ENCODE results near the gene IL18BP. TPM values are rescaled to one million over a fixed set of nuclear protein-coding genes. Genes with fewer than 3 reads are reported as not detected.

Gene IL18BP
- total RNA-seq, 2 experiments from 2014 or later: 12.4 to 14.0 TPM

DNA sequence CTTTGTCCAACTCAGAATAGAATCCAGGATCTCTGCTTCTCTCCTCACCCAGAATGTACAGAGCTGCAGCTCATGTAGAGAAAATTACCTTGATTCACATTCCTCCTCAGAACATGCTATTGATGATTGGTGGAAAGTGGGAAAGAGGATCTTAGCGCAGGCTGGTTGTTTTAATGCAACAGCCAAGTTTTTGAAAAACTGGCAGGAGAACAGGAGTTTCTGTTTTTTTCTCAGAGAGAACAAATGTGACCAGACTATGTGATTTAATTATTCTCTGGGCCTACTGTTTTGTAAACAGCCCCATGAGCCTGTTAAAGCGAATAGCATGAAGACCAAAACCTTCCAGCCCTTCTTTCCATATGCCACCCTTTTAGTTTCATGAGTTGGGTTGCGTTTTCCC is 19.1 kb upstream of the IL18BP start:
- DNase-seq: no peak
- Mint-ChIP-seq H3K4me3 (no peak overlapping the region), H3K36me3 (ENCODE audit: low read depth) (peaks cover 7% of the 10 kb centered on the region), H3K4me1 (no peaks in the 10 kb centered on the region), H3K27me3 (no peaks in the 10 kb centered on the region), H3K27ac (no peak overlapping the region), H3K9me3 (no peaks in the 10 kb centered on the region)
- ChIA-PET POLR2A (no interaction called here), CTCF (interaction anchor here (1.0 to 3.6 kb wide), 8 partner anchors 10 to 51 kb away, joined by 3 to 27 read pairs (median 6); partner anchors contain the start of genes IL18BP, RNF121 and XNDC1N)

DNA sequence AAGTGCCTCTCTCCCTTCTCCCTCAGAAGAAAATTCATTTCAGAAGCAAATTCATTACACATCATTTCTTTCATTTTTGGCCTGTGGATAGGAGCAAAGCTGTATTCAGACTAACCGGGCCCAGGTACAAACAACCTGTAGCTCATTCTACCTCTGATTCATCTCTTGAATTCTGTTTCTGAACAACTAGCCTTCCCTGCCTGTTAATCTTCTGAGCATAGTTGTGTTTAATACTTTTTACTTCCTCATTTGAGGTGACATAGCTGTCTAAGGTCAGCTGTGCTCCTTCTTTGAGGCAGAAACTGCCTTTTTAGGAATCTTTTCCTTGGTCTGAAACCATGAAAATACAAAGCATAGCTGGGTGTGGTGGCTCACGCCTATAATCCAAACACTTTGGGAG is 12.6 kb upstream of the IL18BP start:
- Mint-ChIP-seq H3K36me3 (ENCODE audit: low read depth) (peaks cover 16% of the 10 kb centered on the region), H3K27ac (no peak overlapping the region), H3K27me3 (no peaks in the 10 kb centered on the region), H3K4me3 (no peak overlapping the region), H3K9me3 (no peaks in the 10 kb centered on the region), H3K4me1 (peaks cover 9% of the 10 kb centered on the region)
- no peak for DNase-seq
- POLR2A ChIA-PET: interaction anchor here (0.9 kb wide), 1 partner anchor 11 kb away, joined by 4 read pairs; no protein-coding TSS in a partner anchor
- CTCF ChIA-PET: interaction anchor here (1.0 kb wide), 1 partner anchor 197 kb away, joined by 5 read pairs; no protein-coding TSS in a partner anchor

DNA sequence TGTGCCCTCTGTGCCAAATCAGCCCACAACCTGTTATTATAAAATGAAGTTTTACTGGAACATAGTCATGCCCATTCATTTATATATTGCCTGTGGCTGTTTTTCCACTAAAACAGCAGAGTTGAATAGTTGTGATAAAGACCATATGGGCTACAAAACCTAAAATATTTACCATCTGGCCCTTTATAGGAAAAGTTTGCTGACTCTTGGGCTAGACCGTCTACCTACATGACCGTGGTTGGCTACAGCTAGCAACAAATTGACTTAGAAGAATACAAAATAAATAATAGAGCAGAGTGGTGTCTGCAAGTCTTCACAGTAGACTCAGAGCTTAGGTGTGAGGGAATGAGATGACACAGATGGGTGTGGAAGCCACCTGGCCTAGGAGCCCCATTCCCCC is 11.2 kb upstream of the IL18BP start:
- no peak overlapping the region for H3K27ac Mint-ChIP-seq
- peaks cover 16% of the 10 kb centered on the region for H3K4me1 Mint-ChIP-seq
- H3K9me3 Mint-ChIP-seq: no peaks in the 10 kb centered on the region
- no peaks in the 10 kb centered on the region for H3K27me3 Mint-ChIP-seq
- H3K4me3 Mint-ChIP-seq: no peak overlapping the region
- peaks cover 12% of the 10 kb centered on the region for H3K36me3 Mint-ChIP-seq (ENCODE audit: low read depth)
- CTCF ChIA-PET: interaction anchor here (2.4 kb wide), 1 partner anchor 10 kb away, joined by 13 read pairs; no protein-coding TSS in a partner anchor
- no peak for DNase-seq
- POLR2A ChIA-PET: no interaction called here

DNA sequence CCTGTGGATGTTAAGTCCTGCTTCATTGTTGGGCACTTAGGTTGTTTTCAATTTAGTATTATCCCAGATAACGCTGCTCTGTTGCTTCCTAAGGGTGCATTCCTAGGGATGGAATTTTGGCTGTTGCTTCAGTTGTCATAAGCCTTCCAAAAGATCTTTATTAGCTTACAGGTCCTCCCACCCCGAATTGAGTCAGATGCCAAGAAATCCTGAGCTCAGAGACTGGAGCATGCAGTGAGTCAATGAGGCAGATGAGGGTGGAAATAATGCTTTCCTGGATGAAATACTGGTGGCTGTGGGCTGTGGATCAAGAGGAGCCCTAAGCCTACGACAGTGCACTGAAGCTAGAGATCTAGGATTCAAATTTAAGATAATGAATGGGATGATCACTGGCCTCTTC is 10.7 kb upstream of the IL18BP start:
- Mint-ChIP-seq H3K4me3 (no peak overlapping the region), H3K9me3 (no peaks in the 10 kb centered on the region), H3K27me3 (no peaks in the 10 kb centered on the region), H3K27ac (no peak overlapping the region), H3K36me3 (ENCODE audit: low read depth) (peaks cover 12% of the 10 kb centered on the region), H3K4me1 (peaks cover 20% of the 10 kb centered on the region)
- ChIA-PET CTCF (interaction anchor here (2.4 kb wide), 1 partner anchor 10 kb away, joined by 13 read pairs; no protein-coding TSS in a partner anchor), POLR2A (no interaction called here)
- no peak for DNase-seq

DNA sequence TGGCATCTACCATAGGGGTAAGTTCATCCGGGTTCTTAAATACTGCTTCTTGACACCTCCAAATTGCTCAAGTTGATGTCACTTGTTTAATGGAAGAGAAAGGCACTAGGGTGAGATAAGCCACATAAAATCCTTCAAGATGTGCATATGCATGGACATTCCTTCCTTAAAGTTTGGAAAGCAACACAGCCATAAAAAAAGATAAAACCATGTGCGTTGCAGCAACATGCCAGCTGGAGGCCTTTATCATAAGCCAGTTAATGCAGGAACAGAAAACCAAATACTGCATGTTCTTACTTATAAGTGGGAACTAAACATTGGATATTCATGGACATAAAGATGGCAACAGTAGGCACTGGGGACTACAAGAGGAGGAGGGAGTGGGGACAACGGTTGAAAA is 8.0 kb upstream of the IL18BP start:
- POLR2A ChIA-PET: no interaction called here
- H3K36me3 Mint-ChIP-seq (ENCODE audit: low read depth): peaks cover 9% of the 10 kb centered on the region

DNA sequence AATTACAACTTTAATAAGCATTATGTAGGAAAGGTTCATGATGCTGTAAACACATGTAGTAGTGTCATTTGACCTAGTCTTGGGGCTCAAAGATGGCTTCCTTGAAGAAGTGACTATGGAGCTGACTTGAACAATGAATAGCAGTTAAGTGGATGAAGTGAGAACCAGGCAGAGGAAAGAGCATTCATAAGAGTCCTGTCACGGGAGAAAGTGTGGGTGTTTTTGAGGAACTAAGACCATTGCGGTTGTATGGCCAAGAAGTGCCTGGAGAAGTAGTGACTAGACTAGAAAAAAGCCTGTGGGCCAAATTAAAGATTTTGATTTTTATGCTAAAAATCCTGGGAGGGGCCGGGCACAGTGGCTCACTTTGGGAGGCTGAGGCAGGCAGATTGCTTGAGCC is 7.2 kb upstream of the IL18BP start:
- Mint-ChIP-seq H3K4me1 (peaks cover 14% of the 10 kb centered on the region), H3K27ac (no peak overlapping the region), H3K9me3 (no peaks in the 10 kb centered on the region), H3K27me3 (no peaks in the 10 kb centered on the region), H3K36me3 (ENCODE audit: low read depth) (peaks cover 9% of the 10 kb centered on the region), H3K4me3 (no peak overlapping the region)
- ChIA-PET CTCF (no interaction called here), POLR2A (no interaction called here)
- no peak for DNase-seq

More for the DNA sequence above, 8.0 kb upstream of the IL18BP start:
- Mint-ChIP-seq H3K9me3 (no peaks in the 10 kb centered on the region), H3K27ac (no peak overlapping the region), H3K27me3 (no peaks in the 10 kb centered on the region), H3K4me3 (no peak overlapping the region), H3K4me1 (peaks cover 17% of the 10 kb centered on the region)
- CTCF ChIA-PET: interaction anchor here (1.3 kb wide), 1 partner anchor 14 kb away, joined by 3 read pairs; no protein-coding TSS in a partner anchor
- no peak for DNase-seq

DNA sequence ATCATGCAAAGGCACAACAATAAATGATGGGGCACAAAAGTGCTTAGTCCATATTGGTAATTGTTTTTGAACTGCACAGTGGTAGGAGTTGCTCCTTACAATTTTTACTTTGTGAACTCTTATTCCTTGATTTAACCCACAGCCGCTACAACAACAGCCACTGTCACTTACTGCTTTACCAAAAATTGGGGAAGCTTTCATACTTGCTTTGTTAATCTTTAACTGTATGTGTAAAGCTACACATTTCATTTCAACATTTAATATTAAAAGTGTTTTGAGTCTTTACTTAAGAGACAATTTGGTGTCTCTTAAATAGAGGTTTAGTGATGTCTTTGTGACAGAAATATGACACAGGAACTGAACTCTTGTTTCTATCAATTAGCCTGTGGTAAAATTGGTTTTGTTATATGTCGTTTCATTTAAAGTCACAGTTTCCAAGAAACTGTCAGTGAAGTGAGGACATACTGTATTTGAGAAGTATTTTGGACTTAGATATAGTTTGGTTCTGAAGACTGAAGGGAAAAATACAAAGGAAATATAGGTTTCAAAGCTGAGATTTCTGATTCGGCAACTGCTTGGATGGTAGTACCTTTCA is 6.5 kb upstream of the IL18BP start:
- DNase-seq: no peak
- H3K27me3 Mint-ChIP-seq: no peaks in the 10 kb centered on the region
- peaks cover 4% of the 10 kb centered on the region for H3K36me3 Mint-ChIP-seq (ENCODE audit: low read depth)
- no peak overlapping the region for H3K4me3 Mint-ChIP-seq
- H3K27ac Mint-ChIP-seq: no peak overlapping the region
- H3K9me3 Mint-ChIP-seq: no peaks in the 10 kb centered on the region
- POLR2A ChIA-PET: no interaction called here
- CTCF ChIA-PET: no interaction called here
- peaks cover 14% of the 10 kb centered on the region for H3K4me1 Mint-ChIP-seq

DNA sequence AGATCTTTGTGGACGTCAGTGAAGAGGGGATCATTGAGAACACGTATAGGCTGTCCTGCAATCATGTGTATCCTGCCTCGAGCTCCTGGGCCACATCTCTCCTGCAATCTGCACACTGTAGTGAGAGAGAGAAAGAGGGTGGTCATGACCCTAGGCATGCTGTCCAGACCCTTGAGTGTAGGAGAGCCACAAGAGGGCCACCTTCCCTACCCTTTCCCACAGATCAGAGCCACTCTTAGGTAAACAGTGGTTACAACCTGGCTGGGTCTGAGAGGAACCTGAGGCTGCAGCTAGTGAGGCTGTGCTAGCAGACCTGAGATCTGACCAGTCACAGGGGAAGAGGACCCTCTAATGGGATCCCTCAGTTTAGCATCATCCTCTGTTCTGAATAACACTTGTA is 3.9 kb upstream of the IL18BP start:
- ChIA-PET POLR2A (interaction anchor here (1.2 kb wide), 1 partner anchor 90 kb away, joined by 5 read pairs; no protein-coding TSS in a partner anchor), CTCF (no interaction called here)
- Mint-ChIP-seq H3K36me3 (ENCODE audit: low read depth) (peaks cover 8% of the 10 kb centered on the region), H3K4me3 (no peak overlapping the region), H3K9me3 (no peaks in the 10 kb centered on the region), H3K4me1 (peaks cover 32% of the 10 kb centered on the region), H3K27me3 (no peaks in the 10 kb centered on the region), H3K27ac (no peak overlapping the region)
- DNase-seq: no peak

DNA sequence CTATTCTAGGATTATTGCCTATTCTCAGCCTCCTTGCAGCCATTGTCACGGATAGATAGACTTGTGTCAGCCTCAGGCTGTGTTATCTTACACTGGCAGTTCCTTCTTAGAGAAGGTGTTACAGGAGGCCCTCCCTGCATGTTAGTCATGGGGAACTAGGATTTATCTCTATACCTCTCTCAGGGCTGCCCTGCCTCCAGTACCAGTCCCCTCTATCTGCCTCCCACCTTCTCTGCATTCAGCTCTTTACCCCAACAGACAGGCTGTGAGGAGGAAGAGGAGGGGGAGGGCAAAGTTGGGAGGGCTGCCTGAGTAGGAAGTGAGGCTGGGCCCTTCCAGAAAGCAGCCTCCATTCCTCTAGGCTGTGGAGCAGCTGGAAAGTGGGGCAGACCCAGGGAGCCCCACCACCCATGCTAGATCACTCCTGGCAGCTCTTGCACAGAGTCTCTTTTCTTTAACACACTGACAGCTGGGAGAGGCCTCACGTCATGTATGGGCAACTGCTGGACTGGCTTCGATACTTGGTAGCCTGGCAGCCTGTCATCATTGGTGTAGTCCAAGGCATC is 2.9 kb upstream of the IL18BP start:
- no peak overlapping the region for H3K4me3 Mint-ChIP-seq
- no peak for DNase-seq
- no peaks in the 10 kb centered on the region for H3K27me3 Mint-ChIP-seq
- no peaks in the 10 kb centered on the region for H3K9me3 Mint-ChIP-seq
- no peak overlapping the region for H3K27ac Mint-ChIP-seq
- ChIA-PET POLR2A (interaction anchor here (0.6 kb wide), 1 partner anchor 28 kb away, joined by 3 read pairs; no protein-coding TSS in a partner anchor), CTCF (interaction anchor here (1.3 kb wide), 1 partner anchor 17 kb away, joined by 3 read pairs; no protein-coding TSS in a partner anchor)
- H3K4me1 Mint-ChIP-seq: peaks cover 37% of the 10 kb centered on the region
- H3K36me3 Mint-ChIP-seq (ENCODE audit: low read depth): peaks cover 7% of the 10 kb centered on the region

DNA sequence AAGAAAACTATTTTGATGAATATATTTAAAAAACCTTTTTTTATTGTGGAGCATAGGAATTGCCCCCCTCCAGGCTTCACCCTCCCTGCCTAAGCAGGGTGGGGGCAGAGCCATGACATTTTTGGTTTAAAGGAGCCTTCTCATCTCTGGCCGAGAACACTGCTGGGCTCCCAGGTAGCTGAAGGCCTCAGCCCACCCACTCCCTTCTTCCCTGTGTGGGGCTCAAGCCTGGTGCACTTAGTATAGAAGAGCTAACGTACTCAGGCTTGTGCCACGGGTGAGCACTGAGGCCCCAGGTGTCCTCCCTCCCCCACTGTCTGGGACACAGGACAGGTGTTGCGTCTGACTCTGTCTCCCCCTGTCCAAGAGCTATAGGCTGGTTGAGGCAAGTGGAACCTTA is 2.2 kb upstream of the IL18BP start:
- DNase-seq: no peak
- H3K4me3 Mint-ChIP-seq: no peak overlapping the region
- no peaks in the 10 kb centered on the region for H3K27me3 Mint-ChIP-seq
- peaks cover 35% of the 10 kb centered on the region for H3K4me1 Mint-ChIP-seq
- ChIA-PET POLR2A (interaction anchor here (0.9 to 1.8 kb wide), 2 partner anchors 11 to 19 kb away, joined by 3 to 4 read pairs; no protein-coding TSS in a partner anchor), CTCF (interaction anchor here (0.7 to 1.3 kb wide), 2 partner anchors 14 to 18 kb away, joined by 3 read pairs; no protein-coding TSS in a partner anchor)
- H3K27ac Mint-ChIP-seq: no peak overlapping the region
- H3K36me3 Mint-ChIP-seq (ENCODE audit: low read depth): peaks cover 11% of the 10 kb centered on the region
- no peaks in the 10 kb centered on the region for H3K9me3 Mint-ChIP-seq

DNA sequence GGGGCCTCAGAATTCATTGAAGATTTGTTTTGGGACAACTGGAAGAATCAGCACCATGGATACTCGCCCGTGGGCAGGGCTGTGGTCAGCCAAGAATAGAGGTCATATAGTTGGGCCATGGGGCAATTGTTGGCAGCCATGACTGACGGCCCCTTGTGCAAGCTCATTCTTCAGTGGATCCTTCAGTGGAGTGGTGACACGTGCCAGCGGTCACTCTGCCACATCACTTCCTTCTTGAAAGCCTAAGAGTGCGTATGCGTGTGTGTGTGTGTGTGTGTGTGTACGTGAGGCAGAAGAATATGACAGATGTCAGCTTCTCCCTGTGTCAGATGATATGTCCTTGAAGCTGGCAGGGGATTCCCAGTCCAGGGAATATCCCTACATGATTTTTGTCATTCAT is 1.8 kb upstream of the IL18BP start:
- no peak for DNase-seq
- Mint-ChIP-seq H3K9me3 (no peaks in the 10 kb centered on the region), H3K27ac (no peak overlapping the region), H3K4me1 (peaks cover 34% of the 10 kb centered on the region), H3K4me3 (no peak overlapping the region), H3K36me3 (ENCODE audit: low read depth) (peaks cover 14% of the 10 kb centered on the region), H3K27me3 (no peaks in the 10 kb centered on the region)
- ChIA-PET CTCF (interaction anchor here (0.7 to 1.3 kb wide), 2 partner anchors 14 to 18 kb away, joined by 3 read pairs; no protein-coding TSS in a partner anchor), POLR2A (interaction anchor here (0.9 to 1.8 kb wide), 3 partner anchors 11 to 19 kb away, joined by 3 to 5 read pairs (median 4); no protein-coding TSS in a partner anchor)

DNA sequence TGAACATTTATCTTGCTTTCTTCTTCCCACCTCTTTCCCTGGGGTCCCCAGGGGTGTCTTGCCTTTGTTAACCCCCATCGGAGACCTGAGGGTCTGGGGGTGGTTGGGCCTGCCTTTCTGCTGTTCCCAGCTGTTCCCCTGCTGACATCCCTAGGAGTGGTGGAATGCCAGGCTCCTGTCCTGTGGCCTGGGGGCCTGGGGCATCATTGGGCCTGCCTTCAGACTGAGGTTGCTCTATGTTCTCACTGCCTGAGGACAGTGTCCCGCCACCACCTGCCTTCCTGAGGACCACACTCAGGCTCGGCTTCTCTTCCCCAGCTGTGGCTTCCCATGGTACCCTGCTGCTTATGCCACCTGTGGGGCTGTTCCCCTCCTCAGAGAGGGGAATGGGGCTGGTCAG is 1.1 kb upstream of the IL18BP start:
- H3K4me1 Mint-ChIP-seq: peaks cover 29% of the 10 kb centered on the region
- no peak for DNase-seq
- no peaks in the 10 kb centered on the region for H3K9me3 Mint-ChIP-seq
- ChIA-PET CTCF (interaction anchor here (1.0 to 1.6 kb wide), 3 partner anchors 27 to 437 kb away, joined by 3 to 5 read pairs (median 3); partner anchors contain the start of gene CLPB), POLR2A (interaction anchor here (0.9 to 1.9 kb wide), 5 partner anchors 10 to 69 kb away, joined by 3 to 8 read pairs (median 5); partner anchors contain the start of genes RNF121 and XNDC1N)
- no peaks in the 10 kb centered on the region for H3K27me3 Mint-ChIP-seq
- peaks cover 21% of the 10 kb centered on the region for H3K36me3 Mint-ChIP-seq (ENCODE audit: low read depth)
- no peak overlapping the region for H3K27ac Mint-ChIP-seq
- no peak overlapping the region for H3K4me3 Mint-ChIP-seq

DNA sequence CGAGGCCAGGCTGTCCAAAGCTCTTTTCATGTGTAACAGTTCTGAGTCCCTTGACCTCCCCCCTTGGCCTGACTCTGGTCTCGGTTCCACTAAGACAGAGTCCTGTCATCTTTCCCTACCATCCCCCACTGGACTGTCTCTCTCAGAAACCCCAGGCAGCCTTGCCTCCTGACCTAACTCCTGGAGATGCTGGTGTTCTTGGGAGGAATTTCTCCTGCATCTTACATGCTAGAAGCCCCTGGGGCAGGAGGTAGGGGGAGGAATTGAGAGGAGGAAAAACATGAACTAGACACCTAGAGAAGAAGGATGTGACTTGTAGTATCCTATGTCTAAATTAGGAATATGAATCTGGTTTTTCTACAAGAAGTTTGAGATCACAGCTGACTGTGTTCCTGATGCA is 648 bp upstream of the IL18BP start:
- CTCF ChIA-PET: interaction anchor here (1.0 to 2.5 kb wide), 5 partner anchors 20 to 437 kb away, joined by 3 to 11 read pairs (median 3); partner anchors contain the start of genes CLPB and RNF121
- POLR2A ChIA-PET: interaction anchor here (0.7 to 1.9 kb wide), 7 partner anchors 8 to 70 kb away, joined by 3 to 8 read pairs (median 4); partner anchors contain the start of genes RNF121 and XNDC1N
- no peak for DNase-seq

More for the DNA sequence above, 648 bp upstream of the IL18BP start:
- no peak overlapping the region for H3K4me3 Mint-ChIP-seq
- H3K36me3 Mint-ChIP-seq (ENCODE audit: low read depth): peaks cover 25% of the 10 kb centered on the region
- H3K9me3 Mint-ChIP-seq: no peaks in the 10 kb centered on the region
- peaks cover 26% of the 10 kb centered on the region for H3K4me1 Mint-ChIP-seq
- H3K27ac Mint-ChIP-seq: peak overlapping the region; percentile 85
- H3K27me3 Mint-ChIP-seq: no peaks in the 10 kb centered on the region
